Measurements from ENCODE around the gene DNAH8. TPM values are rescaled to one million over a fixed set of nuclear protein-coding genes. Genes with fewer than 3 reads are reported as not detected.

DNAH8 gene
- total RNA-seq, 1 experiment from 2014 or later: not detected

GRCh38 chr6:39021041-39021440 is 305.9 kb downstream of the DNAH8 start:
- Histone ChIP-seq H3K9me3 (ENCODE audit: control insufficient read depth, insufficient read depth, low read depth, low read length) (no peaks in the 10 kb centered on the region), H3K27me3 (ENCODE audit: control insufficient read depth, insufficient read depth, low read length) (peaks cover 9% of the 10 kb centered on the region), H3K36me3 (ENCODE audit: control insufficient read depth, insufficient read depth, low read length) (no peaks in the 10 kb centered on the region), H3K4me3 (ENCODE audit: low read depth in 2 of 2, low read length in 2 of 2) (no peak overlapping the region), H3K27ac (ENCODE audit: low read length) (no peak overlapping the region), H3K4me1 (ENCODE audit: control insufficient read depth, insufficient read depth, low read length) (no peaks in the 10 kb centered on the region)
- DNase-seq (ENCODE audit: low read depth, low spot score) (no peak), ATAC-seq (no peak)
- TF ChIP-seq POLR2AphosphoS5 (IDR thresholded peaks at IDR 0.05; ENCODE audit: low read depth, low read length): no peak
- TF ChIP-seq REST (IDR thresholded peaks at IDR 0.05; ENCODE audit: insufficient read depth in 1 of 2, low read depth in 2 of 2, low read length in 1 of 2): no peak
- TF ChIP-seq TCF7L2 (IDR thresholded peaks at IDR 0.05; ENCODE audit: low read depth, low read length): no peak
- TF ChIP-seq CTCF (IDR thresholded peaks at IDR 0.05): no peak
- no peak for TF ChIP-seq SIN3A (IDR thresholded peaks at IDR 0.05; ENCODE audit: borderline replicate concordance, insufficient read depth, low read depth, low read length)
- in situ Hi-C loops (cut with HindIII; ENCODE audit: low pct_unique_long_range_greater_than_20kb, low sequenced_read_pairs) (no loop called here), intact Hi-C loops (cut with micrococcal nuclease; ENCODE audit: unreplicated experiment) (no loop called here)
- POLR2A ChIA-PET: no interaction called here
- no TSS peak for BruUV-seq (replicated peaks)
- CTCF ChIA-PET: no interaction called here

GRCh38 chr6:39021779-39022178 is 306.7 kb downstream of the DNAH8 start:
- in situ Hi-C loops (cut with HindIII; ENCODE audit: low pct_unique_long_range_greater_than_20kb, low sequenced_read_pairs): no loop called here
- CTCF ChIA-PET: no interaction called here
- peaks cover 9% of the 10 kb centered on the region for H3K27me3 ChIP-seq (ENCODE audit: control insufficient read depth, insufficient read depth, low read length)

More at GRCh38 chr6:39021779-39022178, 306.7 kb downstream of the DNAH8 start:
- ATAC-seq (no peak), DNase-seq (ENCODE audit: low read depth, low spot score) (no peak)
- no peaks in the 10 kb centered on the region for H3K36me3 ChIP-seq (ENCODE audit: control insufficient read depth, insufficient read depth, low read length)
- no peak overlapping the region for H3K4me3 ChIP-seq (ENCODE audit: low read depth in 2 of 2, low read length in 2 of 2)
- intact Hi-C loops (cut with micrococcal nuclease; ENCODE audit: unreplicated experiment): no loop called here
- H3K9me3 ChIP-seq (ENCODE audit: control insufficient read depth, insufficient read depth, low read depth, low read length): no peaks in the 10 kb centered on the region
- POLR2A ChIA-PET: no interaction called here
- H3K27ac ChIP-seq (ENCODE audit: low read length): no peak overlapping the region
- no TSS peak for BruUV-seq (replicated peaks)
- no peak for TF ChIP-seq REST (IDR thresholded peaks at IDR 0.05; ENCODE audit: insufficient read depth in 1 of 2, low read depth in 2 of 2, low read length in 1 of 2)
- no peak for TF ChIP-seq SIN3A (IDR thresholded peaks at IDR 0.05; ENCODE audit: borderline replicate concordance, insufficient read depth, low read depth, low read length)
- no peak for TF ChIP-seq POLR2AphosphoS5 (IDR thresholded peaks at IDR 0.05; ENCODE audit: low read depth, low read length)
- TF ChIP-seq TCF7L2 (IDR thresholded peaks at IDR 0.05; ENCODE audit: low read depth, low read length): no peak
- no peak for TF ChIP-seq CTCF (IDR thresholded peaks at IDR 0.05)
- H3K4me1 ChIP-seq (ENCODE audit: control insufficient read depth, insufficient read depth, low read length): no peaks in the 10 kb centered on the region

Measured in Panc1 (cell line).